Esophagus squamous epithelium (tissue), 5 donors: ENCODE measurements around the gene EXOC3L4. TPM values are rescaled to one million over a fixed set of nuclear protein-coding genes. Genes with fewer than 3 reads are reported as not detected.

Source experiments
- DNase-seq: peaks from one replicate; lab custom pipeline; 2025; lab: John Stamatoyannopoulos, UW
- H3K27ac ChIP-seq, 4 donors: fragments of 200-600 bp; sonication (generic); one replicate each; pipeline ENCODE4 v1.5.1; 2016 to 2019; ENCODE audit warnings: mild to moderate bottlenecking in 1 of 4
- H3K27me3 ChIP-seq, 4 donors: fragments of 200-600 bp; sonication (generic); 1 replicate in 3 of 4; 2 replicates in 1 of 4; pipeline versions ENCODE4 v1.5.1 to v1.6.0; 2017 to 2021; ENCODE audit warnings: antibody characterized with exemption in 1 of 4
- H3K36me3 ChIP-seq, 3 donors: fragments of 200-600 bp; sonication (generic); one replicate each; pipeline ENCODE4 v1.5.1; 2016 to 2019
- H3K4me1 ChIP-seq, 3 donors: fragments of 200-600 bp; sonication (generic); one replicate each; pipeline ENCODE4 v1.5.1; 2017 to 2019
- H3K4me3 ChIP-seq, 4 donors: fragments of 200-600 bp; sonication (generic); 1 replicate in 3 of 4; 2 replicates in 1 of 4; pipeline ENCODE4 v1.5.1; 2016 to 2019; ENCODE audit warnings: mild to moderate bottlenecking in 2 of 4, moderate library complexity in 1 of 4
- H3K9me3 ChIP-seq, 3 donors: fragments of 200-600 bp; sonication (generic); one replicate each; pipeline ENCODE4 v1.5.1; 2016 to 2019
- POLR2A ChIP-seq, 4 donors: fragments of 450-650 bp; IDR thresholded peaks; one replicate each; pipeline ENCODE4 v1.6.1; 2017; ENCODE audit warnings: antibody characterized with exemption in 4 of 4, mild to moderate bottlenecking in 4 of 4, moderate library complexity in 3 of 4
- WGBS, 2 donors: methylation state at CpG; one replicate each; pipeline ENCODE4 v1.1.5; 2018; 5-methylcytosine and 5-hydroxymethylcytosine counted together
- intact Hi-C: fragments of 100-400 bp; cut with DNase I; formaldehyde crosslinking; loops from one replicate; pipeline ENCODE4 v1.15.0; 2022
- total RNA-seq, 4 donors: library from RNA; depleted of rRNA; stranded (reverse); fragments of >200 nt; gene quantifications; one replicate each; pipeline ENCODE4 v1.1.0, GENCODE V29; 2016
- TF ChIP-seq, protein P1 (sequence below), 6 experiments: fragments of 450-650 bp in 4 of 6; fragments of 200-600 bp in 2 of 6; sonication (generic) in 2 of 6; IDR thresholded peaks; one replicate each; pipeline ENCODE4 v1.5.1; 2016 to 2019; ENCODE audit warnings: antibody characterized with exemption in 6 of 6, mild to moderate bottlenecking in 4 of 6, moderate library complexity in 4 of 6
- donor health status: DM: yes; HTN: yes; CAD: no.

EXOC3L4 gene
- total RNA-seq, 4 donors from 2014 or later, result 1.00 TPM; not detected in 3

DNA sequence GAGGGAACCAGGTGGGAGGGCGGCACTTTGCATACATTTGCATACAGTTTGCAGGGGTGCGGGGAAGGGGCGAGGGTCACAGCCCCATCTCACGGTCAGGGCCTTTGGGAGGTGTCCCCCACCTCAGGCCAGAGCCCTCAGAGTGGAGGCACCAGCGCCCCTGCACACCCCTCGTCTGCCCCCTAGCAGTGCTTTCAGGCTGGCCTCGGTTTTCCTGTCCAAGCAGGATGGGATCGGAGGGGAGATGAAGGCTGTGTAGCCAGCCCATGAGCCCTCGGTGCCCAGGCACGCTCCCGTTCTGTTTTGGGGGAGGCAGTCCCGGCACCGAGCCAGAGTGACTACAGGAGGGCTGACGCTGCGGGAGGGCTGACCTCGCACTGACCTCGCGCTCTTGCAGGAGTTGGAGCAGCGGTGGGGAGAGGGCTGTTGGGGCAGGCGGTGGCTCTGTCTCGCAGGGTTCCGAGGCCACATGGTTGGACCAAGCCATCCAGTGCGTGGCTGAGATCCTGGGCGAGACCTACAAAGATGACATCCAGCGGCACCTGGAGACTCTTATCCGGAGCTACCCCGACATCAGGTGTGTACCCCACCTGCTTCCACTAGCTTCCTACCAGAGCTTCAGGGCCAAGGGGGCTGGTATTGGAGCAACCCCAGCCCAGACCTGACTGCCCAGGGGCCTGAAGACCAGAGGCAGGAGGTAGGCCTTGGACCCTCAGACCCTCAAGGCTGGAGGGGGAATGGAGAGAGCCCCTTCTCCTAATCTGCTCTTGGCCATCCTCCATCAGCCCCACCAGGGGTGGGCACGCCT is 13.6 kb downstream of the EXOC3L4 start:
- no peaks in the 10 kb centered on the region for H3K36me3 ChIP-seq
- peaks cover 5 to 25% (median 7%) of the 10 kb centered on the region in 4 donors for H3K27me3 ChIP-seq
- DNase-seq, result no peak
- no peaks in the 10 kb centered on the region for H3K9me3 ChIP-seq
- intact Hi-C loops, result loop anchor here (10.0 kb wide), 1 partner anchor 77 kb away; no protein-coding TSS in a partner anchor
- H3K4me3 ChIP-seq, result no peak overlapping the region
- peak overlapping the region in 3 of 4 donors; percentile 18 to 58 (median 46) for H3K27ac ChIP-seq
- peaks cover 52 to 70% (median 59%) of the 10 kb centered on the region in 3 donors for H3K4me1 ChIP-seq
- TF ChIP-seq, protein P1, sequence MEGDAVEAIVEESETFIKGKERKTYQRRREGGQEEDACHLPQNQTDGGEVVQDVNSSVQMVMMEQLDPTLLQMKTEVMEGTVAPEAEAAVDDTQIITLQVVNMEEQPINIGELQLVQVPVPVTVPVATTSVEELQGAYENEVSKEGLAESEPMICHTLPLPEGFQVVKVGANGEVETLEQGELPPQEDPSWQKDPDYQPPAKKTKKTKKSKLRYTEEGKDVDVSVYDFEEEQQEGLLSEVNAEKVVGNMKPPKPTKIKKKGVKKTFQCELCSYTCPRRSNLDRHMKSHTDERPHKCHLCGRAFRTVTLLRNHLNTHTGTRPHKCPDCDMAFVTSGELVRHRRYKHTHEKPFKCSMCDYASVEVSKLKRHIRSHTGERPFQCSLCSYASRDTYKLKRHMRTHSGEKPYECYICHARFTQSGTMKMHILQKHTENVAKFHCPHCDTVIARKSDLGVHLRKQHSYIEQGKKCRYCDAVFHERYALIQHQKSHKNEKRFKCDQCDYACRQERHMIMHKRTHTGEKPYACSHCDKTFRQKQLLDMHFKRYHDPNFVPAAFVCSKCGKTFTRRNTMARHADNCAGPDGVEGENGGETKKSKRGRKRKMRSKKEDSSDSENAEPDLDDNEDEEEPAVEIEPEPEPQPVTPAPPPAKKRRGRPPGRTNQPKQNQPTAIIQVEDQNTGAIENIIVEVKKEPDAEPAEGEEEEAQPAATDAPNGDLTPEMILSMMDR (IDR thresholded peaks at IDR 0.05), result no peak
- 94% methylated on average over 3 of the region's 28 CpGs; no CpG with 5 or more reads in 1 of the 2 donors for WGBS, 2 donors

DNA sequence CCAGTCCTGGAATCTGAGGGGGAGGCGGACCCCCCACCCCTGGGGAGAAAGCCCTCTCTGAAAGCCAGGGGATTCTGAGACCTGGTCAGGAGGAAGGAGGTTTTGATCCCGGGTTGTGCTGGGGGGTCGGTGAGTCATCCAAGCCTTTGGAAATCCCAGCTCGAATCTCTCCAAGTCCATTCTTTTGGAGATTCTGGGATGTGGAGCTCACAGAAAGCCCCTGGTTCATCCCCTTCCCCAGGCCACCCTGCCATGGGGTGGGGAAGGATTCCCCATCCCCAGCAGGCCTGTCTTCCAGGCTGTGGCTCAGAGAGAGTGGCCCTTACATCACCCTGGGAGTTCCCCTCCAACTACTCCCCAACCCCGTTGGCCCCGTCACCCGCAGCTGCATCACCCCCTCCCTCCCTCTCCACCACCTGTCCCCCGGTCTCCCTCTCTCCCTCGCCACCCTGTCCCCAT is 14.3 kb downstream of the EXOC3L4 start:
- intact Hi-C loops, result loop anchor here (10.0 kb wide), 1 partner anchor 76 kb away; no protein-coding TSS in a partner anchor
- WGBS, 2 donors, result 2% methylated on average over 4 of the region's 9 CpGs; no CpG with 5 or more reads in 1 of the 2 donors

DNA sequence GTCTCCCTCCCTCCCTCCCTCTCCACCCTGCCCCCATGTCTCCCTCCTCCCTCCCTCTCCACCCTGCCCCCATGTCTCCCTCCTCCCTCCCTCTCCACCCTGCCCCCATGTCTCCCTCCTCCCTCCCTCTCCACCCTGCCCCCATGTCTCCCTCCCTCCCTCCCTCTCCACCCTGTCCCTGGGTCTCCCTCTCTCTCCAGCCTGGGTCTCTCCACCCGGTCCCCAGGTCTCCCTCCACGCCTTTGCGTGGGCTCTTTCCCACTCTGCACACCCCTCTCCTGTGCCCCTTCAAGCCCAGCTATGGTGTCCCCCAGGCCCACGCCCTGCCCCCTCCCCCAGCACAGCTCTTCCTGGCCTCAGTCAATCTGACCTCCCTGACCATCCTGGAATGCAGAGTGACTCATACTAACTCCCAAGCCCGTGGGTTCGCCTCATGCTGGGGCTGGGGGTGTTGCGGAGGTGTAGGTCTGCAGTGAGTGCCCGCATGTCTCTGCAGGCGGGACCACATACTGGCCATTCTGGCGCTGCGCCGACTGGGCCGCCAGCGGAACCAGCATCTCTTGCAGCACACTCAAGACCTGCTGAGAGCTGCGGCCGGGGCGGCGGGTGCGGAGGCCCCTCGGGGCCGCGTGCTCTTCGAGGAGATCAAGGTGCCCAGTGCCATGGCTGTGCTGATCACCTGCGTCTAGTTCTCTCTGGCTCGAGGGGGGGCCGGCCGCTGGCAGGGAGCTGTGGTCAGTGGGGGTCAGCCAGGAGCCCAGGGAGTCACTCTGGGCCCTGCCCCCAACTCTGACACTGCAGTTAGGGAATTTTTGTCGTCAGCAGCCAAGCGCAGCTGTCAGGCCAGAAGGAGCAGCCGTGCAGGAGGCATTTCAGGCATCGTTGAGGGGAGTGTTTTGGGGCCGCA is 15.3 kb downstream of the EXOC3L4 start:
- 31 to 54% methylated on average over 8 to 9 of the region's 32 CpGs for WGBS, 2 donors
- Histone ChIP-seq H3K9me3 (no peaks in the 10 kb centered on the region), H3K4me3 (peak overlapping the region in 1 of 4 donors; percentile 21), H3K36me3 (no peaks in the 10 kb centered on the region), H3K4me1 (peaks cover 38 to 70% (median 51%) of the 10 kb centered on the region in 3 donors), H3K27ac (peak overlapping the region in 3 of 4 donors; percentile 50 to 68 (median 67)), H3K27me3 (peaks cover 0 to 8% (median under 1%) of the 10 kb centered on the region in 4 donors)
- TF ChIP-seq, protein P1 (IDR thresholded peaks at IDR 0.05), result no peak
- no peak for TF ChIP-seq POLR2A (IDR thresholded peaks at IDR 0.05)
- DNase-seq, result no peak
- intact Hi-C loops, result loop anchor here (10.0 kb wide), 1 partner anchor 75 kb away; no protein-coding TSS in a partner anchor

More for the DNA sequence above, 14.3 kb downstream of the EXOC3L4 start:
- Histone ChIP-seq H3K27ac (peak overlapping the region in 3 of 4 donors; percentile 18 to 58 (median 46)), H3K4me3 (no peak overlapping the region), H3K36me3 (no peaks in the 10 kb centered on the region), H3K9me3 (no peaks in the 10 kb centered on the region), H3K4me1 (peaks cover 48 to 70% (median 54%) of the 10 kb centered on the region in 3 donors), H3K27me3 (peaks cover 5 to 18% (median 7%) of the 10 kb centered on the region in 4 donors)
- DNase-seq, result no peak
- TF ChIP-seq POLR2A (IDR thresholded peaks at IDR 0.05), result no peak
- TF ChIP-seq, protein P1 (IDR thresholded peaks at IDR 0.05), result no peak

DNA sequence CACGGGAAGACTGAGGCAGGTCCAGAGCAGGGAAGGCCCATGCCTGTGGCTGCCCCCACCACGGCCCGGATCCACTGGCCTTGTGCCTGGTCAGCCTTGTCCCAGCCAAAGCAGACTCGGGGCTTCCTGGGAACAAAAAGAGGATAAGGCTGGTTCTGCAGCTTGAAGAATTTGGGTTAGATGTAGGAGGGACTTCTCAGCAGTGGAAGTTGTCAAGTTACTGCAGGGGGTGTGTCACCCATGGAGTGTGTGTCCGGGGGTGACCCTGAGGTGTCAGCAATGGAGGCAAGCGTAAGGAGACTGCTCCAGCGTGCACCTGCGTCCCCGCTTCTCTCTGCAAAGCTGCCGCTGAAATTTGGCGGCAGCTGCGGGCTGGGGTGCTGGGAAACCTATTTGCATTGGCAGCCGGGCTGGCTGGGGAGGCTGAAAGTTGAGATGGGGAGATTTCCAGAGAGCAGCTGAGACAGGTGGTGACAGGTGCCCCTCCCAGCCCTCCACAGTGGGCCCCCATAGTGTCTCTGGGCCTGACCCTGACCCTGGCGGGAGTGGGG is 16.2 kb downstream of the EXOC3L4 start:
- TF ChIP-seq, protein P1 (IDR thresholded peaks at IDR 0.05), result no peak
- no peak for TF ChIP-seq POLR2A (IDR thresholded peaks at IDR 0.05)
- H3K9me3 ChIP-seq, result no peaks in the 10 kb centered on the region
- 31 to 35% methylated on average over 3 to 9 of the region's 14 CpGs for WGBS, 2 donors
- no peaks in the 10 kb centered on the region for H3K36me3 ChIP-seq
- intact Hi-C loops, result no loop called here
- H3K27me3 ChIP-seq, result no peaks in the 10 kb centered on the region
- no peak for DNase-seq
- H3K4me3 ChIP-seq, result no peak overlapping the region
- H3K27ac ChIP-seq, result peak overlapping the region; percentile 36 to 68 (median 56)
- H3K4me1 ChIP-seq, result peaks cover 34 to 70% (median 46%) of the 10 kb centered on the region in 3 donors
